ENCODE data around the gene C6orf89.

GRCh38 chr6:36847991-36848390 is 37.8 kb upstream of the C6orf89 start:
- no peak for TF ChIP-seq CEBPB (IDR thresholded peaks at IDR 0.05; ENCODE audit: low read depth)
- TF ChIP-seq RAD21 (IDR thresholded peaks at IDR 0.05; ENCODE audit: low read depth) = no peak
- no peak for TF ChIP-seq POLR2A (IDR thresholded peaks at IDR 0.05; ENCODE audit: borderline replicate concordance, extremely low read depth, insufficient read depth, insufficient read length)
- no peak for TF ChIP-seq POLR2AphosphoS5 (IDR thresholded peaks at IDR 0.05; ENCODE audit: low read depth, low read length)
- no peak for TF ChIP-seq EGR1 (IDR thresholded peaks at IDR 0.05; ENCODE audit: low read depth)
- TF ChIP-seq CTCF (IDR thresholded peaks at IDR 0.05 in 2 of 3, conservative IDR thresholded peaks at IDR 0.05 in 1 of 3; ENCODE audit: borderline replicate concordance in 1 of 3, insufficient read depth in 1 of 3, low read depth in 2 of 3, low read length in 2 of 3) = no peak
- no peak for TF ChIP-seq YY1 (IDR thresholded peaks at IDR 0.05; ENCODE audit: extremely low read depth, insufficient replicate concordance, low read depth, low read length)

Measured in HCT116 (cell line).